HepG2 (cell line): Measurements from ENCODE around the gene TNFAIP8L2. TPM values are rescaled to one million over a fixed set of nuclear protein-coding genes. Genes with fewer than 3 reads are reported as not detected.
A peak's percentile ranks its signal among the peaks of the same experiment; 100 is the strongest.

Experiments used
- ATAD3A ChIP-seq: sonication (generic); formaldehyde crosslinking; IDR thresholded peaks from 2 replicates; pipeline ENCODE4 v1.4.0; 2020; ENCODE audit warnings: missing genetic modification reagents
- CBX2 ChIP-seq, 2 experiments: fragments of 200-600 bp in 1 of 2; sonication (generic); formaldehyde crosslinking in 1 of 2; IDR thresholded peaks; 2 replicates each; pipeline versions ENCODE4 v1.7.0 to v1.8.1; 2018 to 2022; ENCODE audit warnings: low read depth in 2 of 2, low read length in 1 of 2, mild to moderate bottlenecking in 1 of 2, missing genetic modification reagents in 1 of 2
- NCOA1 ChIP-seq: sonication (generic); formaldehyde crosslinking; IDR thresholded peaks from 2 replicates; pipeline ENCODE4 v1.9.0; 2021; ENCODE audit warnings: missing genetic modification reagents
- PRPF4 ChIP-seq: fragments of 200-400 bp; formaldehyde crosslinking; IDR thresholded peaks from 2 replicates; pipeline ENCODE4 v1.6.1; 2016; ENCODE audit warnings: low read length, low read depth; ENCODE audit not compliant: poor library complexity, severe bottlenecking
- RELA ChIP-seq: sonication (generic); formaldehyde crosslinking; IDR thresholded peaks from 2 replicates; pipeline ENCODE4 v1.4.0; 2020; ENCODE audit warnings: missing genetic modification reagents
- SAP130 ChIP-seq: IDR thresholded peaks from 2 replicates; pipeline ENCODE4 v1.6.1; 2016; ENCODE audit warnings: low read depth
- TEAD2 ChIP-seq: sonication (generic); formaldehyde crosslinking; IDR thresholded peaks from 2 replicates; pipeline ENCODE4 v1.9.0; 2021; ENCODE audit warnings: missing genetic modification reagents
- ZNF335 ChIP-seq: sonication (generic); formaldehyde crosslinking; IDR thresholded peaks from 2 replicates; pipeline ENCODE4 v1.4.0; 2020; ENCODE audit warnings: missing genetic modification reagents
- ZNF510 ChIP-seq: sonication (generic); formaldehyde crosslinking; IDR thresholded peaks from 2 replicates; pipeline ENCODE4 v1.4.0; 2020; ENCODE audit warnings: low read depth, mild to moderate bottlenecking, missing genetic modification reagents
- ZNF550 ChIP-seq: sonication (generic); formaldehyde crosslinking; IDR thresholded peaks from 2 replicates; pipeline ENCODE4 v1.4.0; 2020; ENCODE audit warnings: mild to moderate bottlenecking, missing genetic modification reagents, borderline replicate concordance
- ZNF567 ChIP-seq: sonication (generic); formaldehyde crosslinking; IDR thresholded peaks from 2 replicates; pipeline ENCODE4 v1.8.1; 2023; ENCODE audit warnings: mild to moderate bottlenecking, missing genetic modification reagents, borderline replicate concordance
- ZNF672 ChIP-seq: sonication (generic); formaldehyde crosslinking; IDR thresholded peaks from 2 replicates; pipeline ENCODE4 v1.8.1; 2022; ENCODE audit warnings: missing genetic modification reagents
- ZNF775 ChIP-seq: sonication (generic); formaldehyde crosslinking; IDR thresholded peaks from 2 replicates; pipeline ENCODE4 v1.4.0; 2020; ENCODE audit warnings: missing genetic modification reagents, mild to moderate bottlenecking, moderate library complexity, borderline replicate concordance
- ZNF792 ChIP-seq: IDR thresholded peaks from 2 replicates; pipeline ENCODE4 v1.6.1; 2016
- ZNF839 ChIP-seq: sonication (generic); formaldehyde crosslinking; IDR thresholded peaks from 2 replicates; pipeline ENCODE4 v1.4.0; 2020; ENCODE audit warnings: missing genetic modification reagents, mild to moderate bottlenecking, borderline replicate concordance
- polyA plus RNA-seq, 8 experiments: library from polyadenylated mRNA; depleted of rRNA in 3 of 8; stranded (reverse) in 7 of 8; unstranded in 1 of 8; fragments of >200 nt; fragmentation: Illumina TruSeq in 4 of 8; extraction: Trizol in 4 of 8; gene quantifications; 2 replicates each; pipeline versions ENCODE4 v1.2.1 to v1.2.3, GENCODE V29; 2011 to 2016; ENCODE audit warnings: low read depth in 4 of 8, missing spikeins in 1 of 8, mixed read lengths in 1 of 8; ENCODE audit not compliant: insufficient read depth in 1 of 8
- total RNA-seq, 5 experiments: library from RNA; depleted of rRNA; stranded (reverse); fragments of >200 nt; fragmentation: Illumina TruSeq; extraction: Trizol; gene quantifications; 2 replicates each; pipeline ENCODE4 v1.2.3, GENCODE V29; 2016; ENCODE audit warnings: low read depth in 1 of 5
- TF ChIP-seq, protein P1 (sequence below): sonication (generic); formaldehyde crosslinking; IDR thresholded peaks from 2 replicates; pipeline ENCODE4 v1.5.1; 2020; ENCODE audit warnings: missing genetic modification reagents, mild to moderate bottlenecking, borderline replicate concordance
- TF ChIP-seq, protein P2 (sequence below): sonication (generic); formaldehyde crosslinking; IDR thresholded peaks from 2 replicates; pipeline ENCODE4 v1.4.0; 2020; ENCODE audit warnings: missing genetic modification reagents
- TF ChIP-seq, protein P3 (sequence below): sonication (generic); formaldehyde crosslinking; IDR thresholded peaks from 2 replicates; pipeline ENCODE4 v1.5.1; 2020; ENCODE audit warnings: missing genetic modification reagents, mild to moderate bottlenecking, borderline replicate concordance
- TF ChIP-seq, protein P4 (sequence below): fragments of 450-650 bp; IDR thresholded peaks from 2 replicates; pipeline ENCODE4 v1.6.1; 2016

Gene TNFAIP8L2
- total and polyA plus RNA-seq, 2 of the 13 experiments (the other 11 are each of a cell fraction or from before 2014, with no cell fraction given), result not detected

DNA sequence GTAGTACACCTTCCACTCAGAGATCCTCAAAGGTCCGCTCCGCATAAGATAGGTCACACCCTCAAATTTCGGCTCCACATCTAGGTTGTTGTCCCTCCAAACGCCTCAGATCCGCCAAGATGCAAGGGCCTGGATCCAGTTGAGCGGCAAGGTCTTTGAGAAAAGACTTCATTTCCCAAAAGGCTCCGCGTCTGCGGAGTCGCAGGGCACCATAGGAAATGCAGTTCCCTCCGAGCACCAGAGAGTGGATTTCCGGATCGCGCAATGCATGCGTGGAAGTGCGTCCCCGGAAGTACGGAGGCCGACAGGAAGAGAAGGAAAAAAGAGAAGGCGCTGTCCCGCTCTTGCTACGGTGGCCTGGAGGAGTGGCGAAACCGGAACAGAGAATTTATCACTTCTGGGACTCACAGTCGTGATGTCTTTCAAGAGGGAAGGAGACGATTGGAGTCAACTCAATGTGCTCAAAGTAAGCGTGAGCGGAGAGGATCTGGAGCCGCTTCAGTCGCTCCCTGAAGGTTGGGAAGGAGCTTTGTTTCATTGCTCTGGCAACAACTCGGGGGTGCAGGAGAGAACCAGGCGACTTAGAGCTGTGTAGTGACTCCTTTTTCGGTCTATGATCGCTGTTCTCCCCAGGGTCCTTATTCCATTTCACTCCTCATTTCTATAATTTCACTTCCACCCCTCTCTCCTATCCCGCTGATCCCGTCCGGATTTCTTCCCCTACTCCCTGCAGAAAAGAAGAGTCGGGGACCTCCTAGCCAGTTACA, 9.5 kb downstream of the TNFAIP8L2 start, which contains the start of the genes LYSMD1 and SCNM1 (continued):
- TF ChIP-seq, protein P1, sequence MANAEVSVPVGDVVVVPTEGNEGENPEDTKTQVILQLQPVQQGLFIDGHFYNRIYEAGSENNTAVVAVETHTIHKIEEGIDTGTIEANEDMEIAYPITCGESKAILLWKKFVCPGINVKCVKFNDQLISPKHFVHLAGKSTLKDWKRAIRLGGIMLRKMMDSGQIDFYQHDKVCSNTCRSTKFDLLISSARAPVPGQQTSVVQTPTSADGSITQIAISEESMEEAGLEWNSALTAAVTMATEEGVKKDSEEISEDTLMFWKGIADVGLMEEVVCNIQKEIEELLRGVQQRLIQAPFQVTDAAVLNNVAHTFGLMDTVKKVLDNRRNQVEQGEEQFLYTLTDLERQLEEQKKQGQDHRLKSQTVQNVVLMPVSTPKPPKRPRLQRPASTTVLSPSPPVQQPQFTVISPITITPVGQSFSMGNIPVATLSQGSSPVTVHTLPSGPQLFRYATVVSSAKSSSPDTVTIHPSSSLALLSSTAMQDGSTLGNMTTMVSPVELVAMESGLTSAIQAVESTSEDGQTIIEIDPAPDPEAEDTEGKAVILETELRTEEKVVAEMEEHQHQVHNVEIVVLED (CRISPR knock-in tag), result peak; percentile 95
- TF ChIP-seq CBX2 (IDR thresholded peaks at IDR 0.05; ENCODE audit: low read depth, low read length) (no peak), CBX2 (CRISPR knock-in tag; IDR thresholded peaks at IDR 0.05; ENCODE audit: low read depth) (no peak), ZNF792 (CRISPR knock-in tag) (peak; percentile 72), ZNF550 (no peak), ZNF510 (CRISPR knock-in tag) (no peak), ZNF775 (no peak), NCOA1 (no peak), TEAD2 (no peak), ZNF335 (CRISPR knock-in tag) (peak; percentile 94), SAP130 (peak; percentile 99), ZNF672 (CRISPR knock-in tag) (no peak), ZNF567 (CRISPR knock-in tag) (no peak), ATAD3A (CRISPR knock-in tag) (no peak), PRPF4 (no peak), ZNF839 (no peak), RELA (CRISPR knock-in tag) (no peak)
- TF ChIP-seq, protein P2, sequence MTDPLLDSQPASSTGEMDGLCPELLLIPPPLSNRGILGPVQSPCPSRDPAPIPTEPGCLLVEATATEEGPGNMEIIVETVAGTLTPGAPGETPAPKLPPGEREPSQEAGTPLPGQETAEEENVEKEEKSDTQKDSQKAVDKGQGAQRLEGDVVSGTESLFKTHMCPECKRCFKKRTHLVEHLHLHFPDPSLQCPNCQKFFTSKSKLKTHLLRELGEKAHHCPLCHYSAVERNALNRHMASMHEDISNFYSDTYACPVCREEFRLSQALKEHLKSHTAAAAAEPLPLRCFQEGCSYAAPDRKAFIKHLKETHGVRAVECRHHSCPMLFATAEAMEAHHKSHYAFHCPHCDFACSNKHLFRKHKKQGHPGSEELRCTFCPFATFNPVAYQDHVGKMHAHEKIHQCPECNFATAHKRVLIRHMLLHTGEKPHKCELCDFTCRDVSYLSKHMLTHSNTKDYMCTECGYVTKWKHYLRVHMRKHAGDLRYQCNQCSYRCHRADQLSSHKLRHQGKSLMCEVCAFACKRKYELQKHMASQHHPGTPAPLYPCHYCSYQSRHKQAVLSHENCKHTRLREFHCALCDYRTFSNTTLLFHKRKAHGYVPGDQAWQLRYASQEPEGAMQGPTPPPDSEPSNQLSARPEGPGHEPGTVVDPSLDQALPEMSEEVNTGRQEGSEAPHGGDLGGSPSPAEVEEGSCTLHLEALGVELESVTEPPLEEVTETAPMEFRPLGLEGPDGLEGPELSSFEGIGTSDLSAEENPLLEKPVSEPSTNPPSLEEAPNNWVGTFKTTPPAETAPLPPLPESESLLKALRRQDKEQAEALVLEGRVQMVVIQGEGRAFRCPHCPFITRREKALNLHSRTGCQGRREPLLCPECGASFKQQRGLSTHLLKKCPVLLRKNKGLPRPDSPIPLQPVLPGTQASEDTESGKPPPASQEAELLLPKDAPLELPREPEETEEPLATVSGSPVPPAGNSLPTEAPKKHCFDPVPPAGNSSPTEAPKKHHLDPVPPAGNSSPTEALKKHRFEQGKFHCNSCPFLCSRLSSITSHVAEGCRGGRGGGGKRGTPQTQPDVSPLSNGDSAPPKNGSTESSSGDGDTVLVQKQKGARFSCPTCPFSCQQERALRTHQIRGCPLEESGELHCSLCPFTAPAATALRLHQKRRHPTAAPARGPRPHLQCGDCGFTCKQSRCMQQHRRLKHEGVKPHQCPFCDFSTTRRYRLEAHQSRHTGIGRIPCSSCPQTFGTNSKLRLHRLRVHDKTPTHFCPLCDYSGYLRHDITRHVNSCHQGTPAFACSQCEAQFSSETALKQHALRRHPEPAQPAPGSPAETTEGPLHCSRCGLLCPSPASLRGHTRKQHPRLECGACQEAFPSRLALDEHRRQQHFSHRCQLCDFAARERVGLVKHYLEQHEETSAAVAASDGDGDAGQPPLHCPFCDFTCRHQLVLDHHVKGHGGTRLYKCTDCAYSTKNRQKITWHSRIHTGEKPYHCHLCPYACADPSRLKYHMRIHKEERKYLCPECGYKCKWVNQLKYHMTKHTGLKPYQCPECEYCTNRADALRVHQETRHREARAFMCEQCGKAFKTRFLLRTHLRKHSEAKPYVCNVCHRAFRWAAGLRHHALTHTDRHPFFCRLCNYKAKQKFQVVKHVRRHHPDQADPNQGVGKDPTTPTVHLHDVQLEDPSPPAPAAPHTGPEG (CRISPR knock-in tag), result 0 out of 2 replicates have a peak, but pooled peaks have one; percentile 72
- TF ChIP-seq, protein P3, sequence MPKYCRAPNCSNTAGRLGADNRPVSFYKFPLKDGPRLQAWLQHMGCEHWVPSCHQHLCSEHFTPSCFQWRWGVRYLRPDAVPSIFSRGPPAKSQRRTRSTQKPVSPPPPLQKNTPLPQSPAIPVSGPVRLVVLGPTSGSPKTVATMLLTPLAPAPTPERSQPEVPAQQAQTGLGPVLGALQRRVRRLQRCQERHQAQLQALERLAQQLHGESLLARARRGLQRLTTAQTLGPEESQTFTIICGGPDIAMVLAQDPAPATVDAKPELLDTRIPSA (CRISPR knock-in tag), result no peak
- TF ChIP-seq, protein P4, sequence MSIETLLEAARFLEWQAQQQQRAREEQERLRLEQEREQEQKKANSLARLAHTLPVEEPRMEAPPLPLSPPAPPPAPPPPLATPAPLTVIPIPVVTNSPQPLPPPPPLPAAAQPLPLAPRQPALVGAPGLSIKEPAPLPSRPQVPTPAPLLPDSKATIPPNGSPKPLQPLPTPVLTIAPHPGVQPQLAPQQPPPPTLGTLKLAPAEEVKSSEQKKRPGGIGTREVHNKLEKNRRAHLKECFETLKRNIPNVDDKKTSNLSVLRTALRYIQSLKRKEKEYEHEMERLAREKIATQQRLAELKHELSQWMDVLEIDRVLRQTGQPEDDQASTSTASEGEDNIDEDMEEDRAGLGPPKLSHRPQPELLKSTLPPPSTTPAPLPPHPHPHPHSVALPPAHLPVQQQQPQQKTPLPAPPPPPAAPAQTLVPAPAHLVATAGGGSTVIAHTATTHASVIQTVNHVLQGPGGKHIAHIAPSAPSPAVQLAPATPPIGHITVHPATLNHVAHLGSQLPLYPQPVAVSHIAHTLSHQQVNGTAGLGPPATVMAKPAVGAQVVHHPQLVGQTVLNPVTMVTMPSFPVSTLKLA, result peak; percentile 55; the same call in 1 of the 2 replicates
